Type B pancreatic cell (in vitro differentiated cells): ENCODE results near the gene GATD1. TPM values are rescaled to one million over a fixed set of nuclear protein-coding genes. Genes with fewer than 3 reads are reported as not detected.

Experiments
- DNase-seq: peaks from one replicate; pipeline ENCODE4 v3.0.0; 2021; ENCODE audit warnings: mixed read lengths; ENCODE audit not compliant: unreplicated experiment; ENCODE audit errors: extremely low spot score
- H3K27ac Mint-ChIP-seq: 2 replicates; pipeline ENCODE4 v1.8.0; 2021; ENCODE audit warnings: mild to moderate bottlenecking, mixed read lengths
- H3K27me3 Mint-ChIP-seq: 2 replicates; pipeline ENCODE4 v1.8.0; 2021; ENCODE audit warnings: mixed read lengths
- H3K36me3 Mint-ChIP-seq: 2 replicates; pipeline ENCODE4 v1.8.0; 2021; ENCODE audit warnings: mixed read lengths
- H3K4me1 Mint-ChIP-seq: one replicate; pipeline ENCODE4 v1.8.0; 2021; ENCODE audit warnings: mixed read lengths; ENCODE audit not compliant: unreplicated experiment
- H3K4me3 Mint-ChIP-seq: 2 replicates; pipeline ENCODE4 v1.8.0; 2021; ENCODE audit warnings: mild to moderate bottlenecking, mixed read lengths
- H3K9me3 Mint-ChIP-seq: 2 replicates; pipeline ENCODE4 v1.8.0; 2021; ENCODE audit warnings: mixed read lengths
- CTCF ChIP-seq: fragments of 200-600 bp; sonication (generic); conservative IDR thresholded peaks from 2 replicates; pipeline ENCODE4 v1.5.0; 2021; ENCODE audit warnings: antibody characterized with exemption, mild to moderate bottlenecking
- total RNA-seq: library from RNA; stranded (reverse); gene quantifications from 2 replicates; pipeline ENCODE4 v1.2.1, GENCODE V29; 2021; ENCODE audit warnings: low replicate concordance

GATD1 gene
- total RNA-seq, 1 donor from 2014 or later = 80.1 TPM

- no peak overlapping the region for H3K27ac Mint-ChIP-seq
- no peak for DNase-seq
- H3K4me1 Mint-ChIP-seq = peaks cover 8% of the 10 kb centered on the region
- TF ChIP-seq CTCF = no peak
- no peaks in the 10 kb centered on the region for H3K36me3 Mint-ChIP-seq
- no peaks in the 10 kb centered on the region for H3K9me3 Mint-ChIP-seq
- no peaks in the 10 kb centered on the region for H3K27me3 Mint-ChIP-seq
- H3K4me3 Mint-ChIP-seq = no peak overlapping the region
Observed at GRCh38 chr11:794766-795633, 17.7 kb upstream of the GATD1 start.

DNA sequence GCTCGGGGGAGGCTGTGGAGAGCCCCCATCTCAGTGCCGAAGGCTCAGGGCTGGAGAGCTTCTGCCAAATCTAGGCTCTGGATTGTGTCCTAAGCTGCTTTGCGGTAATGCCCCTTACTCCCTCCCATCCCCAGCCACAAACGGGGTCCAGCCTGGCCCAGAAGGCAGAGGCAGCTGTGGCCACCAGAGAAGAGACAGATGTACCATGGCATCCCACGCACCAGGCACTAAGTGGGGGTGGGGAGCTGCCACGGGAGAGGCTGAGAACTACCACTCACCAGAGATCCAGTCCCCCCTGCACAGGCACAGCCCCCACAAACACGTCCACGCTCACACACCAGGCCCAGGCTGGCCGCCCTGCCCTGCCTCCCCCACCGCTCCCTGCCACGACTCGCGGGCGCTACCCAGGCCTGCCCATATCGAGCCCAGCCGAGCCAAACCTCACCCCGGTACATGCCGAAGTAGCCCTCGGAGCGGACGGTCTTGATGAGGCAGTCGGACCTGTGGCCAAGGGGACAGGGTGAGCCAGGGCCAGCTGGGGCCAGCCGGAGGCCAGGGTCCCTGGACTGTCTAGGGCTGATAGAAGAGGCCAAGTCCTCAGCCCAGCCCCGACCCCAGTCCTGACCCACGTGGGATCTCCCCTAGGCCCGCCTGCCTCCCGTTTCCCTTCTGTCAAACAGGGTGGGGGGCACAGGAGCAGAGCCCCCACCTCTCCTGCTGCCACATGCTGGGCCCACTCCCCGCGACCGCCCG is 16.9 kb upstream of the GATD1 start:
- DNase-seq = no peak
- no peaks in the 10 kb centered on the region for H3K27me3 Mint-ChIP-seq
- H3K27ac Mint-ChIP-seq = no peak overlapping the region
- no peak overlapping the region for H3K4me3 Mint-ChIP-seq
- H3K36me3 Mint-ChIP-seq = no peaks in the 10 kb centered on the region
- H3K9me3 Mint-ChIP-seq = no peaks in the 10 kb centered on the region
- peaks cover 8% of the 10 kb centered on the region for H3K4me1 Mint-ChIP-seq
- TF ChIP-seq CTCF = no peak

GRCh38 chr11:793556-793955 is 16.3 kb upstream of the GATD1 start:
- H3K27me3 Mint-ChIP-seq = no peaks in the 10 kb centered on the region
- no peak for DNase-seq
- TF ChIP-seq CTCF = no peak
- H3K36me3 Mint-ChIP-seq = no peaks in the 10 kb centered on the region
- H3K27ac Mint-ChIP-seq = no peak overlapping the region
- H3K9me3 Mint-ChIP-seq = no peaks in the 10 kb centered on the region
- H3K4me1 Mint-ChIP-seq = peaks cover 8% of the 10 kb centered on the region
- H3K4me3 Mint-ChIP-seq = no peak overlapping the region

GRCh38 chr11:792873-793272 is 15.6 kb upstream of the GATD1 start:
- Mint-ChIP-seq H3K27ac (no peak overlapping the region), H3K4me3 (no peak overlapping the region), H3K27me3 (no peaks in the 10 kb centered on the region), H3K9me3 (no peaks in the 10 kb centered on the region), H3K4me1 (peaks cover 8% of the 10 kb centered on the region), H3K36me3 (no peaks in the 10 kb centered on the region)
- no peak for DNase-seq
- no peak for TF ChIP-seq CTCF

- peaks cover 8% of the 10 kb centered on the region for H3K4me1 Mint-ChIP-seq
- H3K4me3 Mint-ChIP-seq = no peak overlapping the region
- no peak overlapping the region for H3K27ac Mint-ChIP-seq
- H3K9me3 Mint-ChIP-seq = no peaks in the 10 kb centered on the region
- TF ChIP-seq CTCF = no peak
- no peak for DNase-seq
- no peaks in the 10 kb centered on the region for H3K27me3 Mint-ChIP-seq
- no peaks in the 10 kb centered on the region for H3K36me3 Mint-ChIP-seq
Observed at GRCh38 chr11:792535-792821, 15.2 kb upstream of the GATD1 start.
